Liver (tissue), 9 donors: Measurements from ENCODE around the gene ARAP1. TPM values are rescaled to one million over a fixed set of nuclear protein-coding genes. Genes with fewer than 3 reads are reported as not detected.
A peak's percentile ranks its signal among the peaks of the same experiment; 100 is the strongest.

Experiments
- DNase-seq: peaks from one replicate; pipeline ENCODE4 v3.0.0-alpha.2; 2017; ENCODE audit warnings: low spot score
- H3K27ac ChIP-seq, 2 donors: one replicate each; pipeline ENCODE4 v1.7.0; 2013; ENCODE audit warnings: inconsistent platforms in 2 of 2, low read length in 2 of 2, control low read depth in 1 of 2, low read depth in 1 of 2, mild to moderate bottlenecking in 1 of 2
- H3K27me3 ChIP-seq, 4 donors: one replicate each; pipeline versions ENCODE4 v1.6.1 to v1.7.0; 2013; ENCODE audit warnings: low read length in 3 of 4, inconsistent platforms in 1 of 4, mild to moderate bottlenecking in 1 of 4, moderate library complexity in 1 of 4; ENCODE audit not compliant: control insufficient read depth in 4 of 4, insufficient read depth in 4 of 4
- H3K36me3 ChIP-seq, 4 donors: one replicate each; pipeline versions ENCODE4 v1.6.1 to v1.7.0; 2013; ENCODE audit warnings: low read length in 3 of 4, mild to moderate bottlenecking in 3 of 4, low read depth in 1 of 4, moderate library complexity in 1 of 4; ENCODE audit not compliant: control insufficient read depth in 4 of 4, insufficient read depth in 3 of 4
- H3K4me1 ChIP-seq, 4 donors: one replicate each; pipeline versions ENCODE4 v1.6.1 to v1.7.0; 2013; ENCODE audit warnings: low read length in 3 of 4, mild to moderate bottlenecking in 3 of 4, moderate library complexity in 1 of 4; ENCODE audit not compliant: control insufficient read depth in 4 of 4, insufficient read depth in 4 of 4
- H3K4me3 ChIP-seq, 3 donors: one replicate each; pipeline versions ENCODE4 v1.6.1 to v1.7.0; 2013; ENCODE audit warnings: low read length in 3 of 3, control low read depth in 1 of 3, low read depth in 1 of 3, mild to moderate bottlenecking in 1 of 3
- H3K9ac ChIP-seq, 2 donors: one replicate each; pipeline ENCODE4 v1.7.0; 2013; ENCODE audit warnings: low read length in 2 of 2, mild to moderate bottlenecking in 2 of 2, moderate library complexity in 2 of 2, control low read depth in 1 of 2, low read depth in 1 of 2
- H3K9me3 ChIP-seq, 4 donors: one replicate each; pipeline versions ENCODE4 v1.6.1 to v1.7.0; 2013; ENCODE audit warnings: low read length in 3 of 4; ENCODE audit not compliant: control insufficient read depth in 4 of 4
- ATF3 ChIP-seq: IDR thresholded peaks from 2 replicates; pipeline ENCODE4 v1.6.1; 2016; ENCODE audit warnings: antibody characterized with exemption
- GABPA ChIP-seq, 2 donors: IDR thresholded peaks in 1 of 2; conservative IDR thresholded peaks in 1 of 2; 2 replicates each; pipeline ENCODE4 v1.6.1; 2016; ENCODE audit warnings: antibody characterized with exemption in 2 of 2, mild to moderate bottlenecking in 1 of 2, moderate library complexity in 1 of 2
- HNF4A ChIP-seq, 2 donors: conservative IDR thresholded peaks; 2 replicates each; pipeline ENCODE4 v1.6.1; 2016; ENCODE audit warnings: antibody characterized with exemption in 2 of 2, mild to moderate bottlenecking in 2 of 2
- HNF4G ChIP-seq: IDR thresholded peaks from 2 replicates; pipeline ENCODE4 v1.6.1; 2016; ENCODE audit warnings: antibody characterized with exemption
- NR2F2 ChIP-seq: IDR thresholded peaks from 2 replicates; pipeline ENCODE4 v1.6.1; 2016; ENCODE audit warnings: antibody characterized with exemption
- RAD21 ChIP-seq, 2 donors: IDR thresholded peaks; 2 replicates each; pipeline ENCODE4 v1.6.1; 2016; ENCODE audit warnings: antibody characterized with exemption in 2 of 2, mild to moderate bottlenecking in 2 of 2
- REST ChIP-seq: IDR thresholded peaks from 2 replicates; pipeline ENCODE4 v1.6.1; 2016; ENCODE audit warnings: antibody characterized with exemption, mild to moderate bottlenecking
- YY1 ChIP-seq: IDR thresholded peaks from 2 replicates; pipeline ENCODE4 v1.6.1; 2016; ENCODE audit warnings: antibody characterized with exemption, mild to moderate bottlenecking
- ZBTB33 ChIP-seq: IDR thresholded peaks from 2 replicates; pipeline ENCODE4 v1.6.1; 2016; ENCODE audit warnings: antibody characterized with exemption
- WGBS: extraction: QIAGEN DNeasy Blood & Tissue Kit; methylation state at CpG from one replicate; pipeline ENCODE4 v1.1.7; 2013; 5-methylcytosine and 5-hydroxymethylcytosine counted together
- polyA plus RNA-seq, 2 donors: library from polyadenylated mRNA; stranded (reverse) in 1 of 2; unstranded in 1 of 2; fragments of 200-250 nt in 1 of 2; fragments of >200 nt in 1 of 2; fragmentation: Nextera tagmentation in 1 of 2; extraction: Ambion mirVana in 1 of 2; gene quantifications; one replicate each; pipeline versions ENCODE4 v1.2.1 to v1.2.3, GENCODE V29; 2013 to 2015
- total RNA-seq, 2 donors: library from RNA; depleted of rRNA; stranded (reverse); fragments of >200 nt; gene quantifications; one replicate each; pipeline ENCODE4 v1.2.3, GENCODE V29; 2014
- TF ChIP-seq, protein P1 (sequence below): fragments of 150-350 bp; IDR thresholded peaks from 2 replicates; pipeline ENCODE4 v1.5.1; 2017; ENCODE audit warnings: improper control_type of control experiment, low read depth, low read length; ENCODE audit not compliant: missing input control
- donor health status: healthy.
- donor health status: healthy.
- donor health status: healthy.
- donor health status: healthy.
- donor health status: healthy.

ARAP1 gene
- total and polyA plus RNA-seq, 4 donors = 14.4 to 77.8 (median 43.5) TPM

- 70% methylated on average over 8 of the region's 8 CpGs for WGBS
- TF ChIP-seq, protein P1, sequence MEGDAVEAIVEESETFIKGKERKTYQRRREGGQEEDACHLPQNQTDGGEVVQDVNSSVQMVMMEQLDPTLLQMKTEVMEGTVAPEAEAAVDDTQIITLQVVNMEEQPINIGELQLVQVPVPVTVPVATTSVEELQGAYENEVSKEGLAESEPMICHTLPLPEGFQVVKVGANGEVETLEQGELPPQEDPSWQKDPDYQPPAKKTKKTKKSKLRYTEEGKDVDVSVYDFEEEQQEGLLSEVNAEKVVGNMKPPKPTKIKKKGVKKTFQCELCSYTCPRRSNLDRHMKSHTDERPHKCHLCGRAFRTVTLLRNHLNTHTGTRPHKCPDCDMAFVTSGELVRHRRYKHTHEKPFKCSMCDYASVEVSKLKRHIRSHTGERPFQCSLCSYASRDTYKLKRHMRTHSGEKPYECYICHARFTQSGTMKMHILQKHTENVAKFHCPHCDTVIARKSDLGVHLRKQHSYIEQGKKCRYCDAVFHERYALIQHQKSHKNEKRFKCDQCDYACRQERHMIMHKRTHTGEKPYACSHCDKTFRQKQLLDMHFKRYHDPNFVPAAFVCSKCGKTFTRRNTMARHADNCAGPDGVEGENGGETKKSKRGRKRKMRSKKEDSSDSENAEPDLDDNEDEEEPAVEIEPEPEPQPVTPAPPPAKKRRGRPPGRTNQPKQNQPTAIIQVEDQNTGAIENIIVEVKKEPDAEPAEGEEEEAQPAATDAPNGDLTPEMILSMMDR = no peak
- TF ChIP-seq ZBTB33 (no peak), RAD21 (IDR thresholded peaks at IDR 0.05) (no peak), HNF4A (conservative IDR thresholded peaks at IDR 0.05) (no peak), ATF3 (no peak), HNF4G (no peak), NR2F2 (no peak), YY1 (no peak), GABPA (IDR thresholded peaks at IDR 0.05 in 1 of 2, conservative IDR thresholded peaks at IDR 0.05 in 1 of 2) (no peak)
- H3K9ac ChIP-seq = no peak overlapping the region
- H3K9me3 ChIP-seq = no peaks in the 10 kb centered on the region
- H3K4me3 ChIP-seq = no peak overlapping the region
- no peak overlapping the region for H3K27ac ChIP-seq
- no peaks in the 10 kb centered on the region for H3K36me3 ChIP-seq
- no peak for DNase-seq
- H3K27me3 ChIP-seq = peaks cover 0 to 7% (median 4%) of the 10 kb centered on the region in 4 donors
- H3K4me1 ChIP-seq = peaks cover 0 to 6% (median 1%) of the 10 kb centered on the region in 4 donors
These were observed 73.7 kb downstream of the ARAP1 start for GRCh38 chr11:72678524-72678923.

- no peaks in the 10 kb centered on the region for H3K36me3 ChIP-seq
- H3K4me1 ChIP-seq = peaks cover 0 to 6% (median 1%) of the 10 kb centered on the region in 4 donors
- peak; percentile 70 for DNase-seq
- no peak overlapping the region for H3K27ac ChIP-seq
- H3K9ac ChIP-seq = no peak overlapping the region
- no peaks in the 10 kb centered on the region for H3K9me3 ChIP-seq
- H3K27me3 ChIP-seq = peaks cover 0 to 14% (median 4%) of the 10 kb centered on the region in 4 donors
- 7% methylated on average over 30 of the region's 30 CpGs for WGBS
- no peak overlapping the region for H3K4me3 ChIP-seq
- TF ChIP-seq REST = peak; percentile 98
- no peak for TF ChIP-seq ATF3
These were observed 75.3 kb downstream of the ARAP1 start for GRCh38 chr11:72676861-72677341.
